Skeletal muscle satellite cell (primary cell): ENCODE measurements around the gene BCR.

Source experiments
- H3K27me3 ChIP-seq: 2 replicates; pipeline ENCODE4 v1.7.0; 2013; ENCODE audit warnings: low read length; ENCODE audit not compliant: control insufficient read depth, insufficient read depth
- H3K36me3 ChIP-seq: 2 replicates; pipeline ENCODE4 v1.7.0; 2013; ENCODE audit warnings: mild to moderate bottlenecking, control low read depth, low read length; ENCODE audit not compliant: insufficient read depth
- H3K4me1 ChIP-seq: 2 replicates; pipeline ENCODE4 v1.7.0; 2013; ENCODE audit warnings: low read length; ENCODE audit not compliant: control insufficient read depth, insufficient read depth
- H3K4me2 ChIP-seq: 2 replicates; pipeline ENCODE4 v1.7.0; 2013; ENCODE audit warnings: mild to moderate bottlenecking, low read length
- H3K4me3 ChIP-seq: 2 replicates; pipeline ENCODE4 v1.7.0; 2013; ENCODE audit warnings: low read length
- H3K9ac ChIP-seq: 2 replicates; pipeline ENCODE4 v1.7.0; 2013; ENCODE audit warnings: mild to moderate bottlenecking, low read depth, low read length, moderate library complexity
- H3K9me3 ChIP-seq: replicated peaks from 2 replicates; pipeline ENCODE4 v1.7.0; 2013; ENCODE audit warnings: mild to moderate bottlenecking, control low read depth, low read length

BCR gene

DNA sequence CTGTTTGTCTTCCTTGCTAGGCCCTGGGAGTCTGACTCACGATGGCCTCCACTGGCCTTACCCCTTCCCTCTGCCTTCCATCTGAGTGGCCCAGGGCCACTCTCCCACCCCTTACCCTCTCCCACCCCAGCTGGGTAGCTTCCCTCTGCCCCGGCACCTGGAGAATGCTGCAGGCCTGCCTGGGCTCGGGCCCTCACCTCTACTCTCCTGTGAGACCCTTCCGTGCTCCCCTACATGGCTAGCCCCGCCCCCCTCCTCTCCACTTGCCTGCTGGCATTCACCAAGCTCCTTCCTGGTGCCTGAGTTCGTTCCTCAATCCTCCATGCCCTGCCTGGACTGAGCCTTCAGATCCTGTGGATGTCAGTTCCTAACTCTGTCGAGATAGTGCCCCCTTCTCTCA is 26.3 kb upstream of the BCR start:
- no peak overlapping the region for H3K4me2 ChIP-seq
- H3K36me3 ChIP-seq = no peaks in the 10 kb centered on the region
- H3K27me3 ChIP-seq = no peaks in the 10 kb centered on the region
- H3K9ac ChIP-seq = no peak overlapping the region
- no peak overlapping the region for H3K4me3 ChIP-seq
- peaks cover 3% of the 10 kb centered on the region for H3K4me1 ChIP-seq
- H3K9me3 ChIP-seq = no peaks in the 10 kb centered on the region

DNA sequence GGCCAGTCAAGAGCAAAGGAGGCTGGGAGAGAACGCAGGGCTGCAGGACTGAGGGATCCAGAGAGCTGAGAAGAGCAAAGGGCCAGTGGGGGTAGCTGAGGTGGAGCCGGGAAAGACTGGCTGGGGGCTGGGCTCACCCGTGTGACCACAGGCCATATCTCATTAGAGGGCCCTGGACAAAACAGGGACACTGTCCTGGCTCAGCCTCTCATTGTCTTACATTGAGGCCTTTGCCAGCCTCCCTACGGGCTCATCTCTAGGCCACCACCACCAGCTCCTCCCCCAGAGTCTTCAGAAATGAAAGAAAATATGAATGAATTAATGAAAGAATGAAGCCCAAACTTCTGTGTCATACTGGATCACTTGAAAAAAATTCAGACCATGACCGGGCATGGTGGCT is 25.8 kb upstream of the BCR start:
- Histone ChIP-seq H3K9ac (no peak overlapping the region), H3K9me3 (no peaks in the 10 kb centered on the region), H3K4me2 (no peak overlapping the region), H3K27me3 (no peaks in the 10 kb centered on the region), H3K36me3 (no peaks in the 10 kb centered on the region), H3K4me3 (no peak overlapping the region), H3K4me1 (peaks cover 3% of the 10 kb centered on the region)

DNA sequence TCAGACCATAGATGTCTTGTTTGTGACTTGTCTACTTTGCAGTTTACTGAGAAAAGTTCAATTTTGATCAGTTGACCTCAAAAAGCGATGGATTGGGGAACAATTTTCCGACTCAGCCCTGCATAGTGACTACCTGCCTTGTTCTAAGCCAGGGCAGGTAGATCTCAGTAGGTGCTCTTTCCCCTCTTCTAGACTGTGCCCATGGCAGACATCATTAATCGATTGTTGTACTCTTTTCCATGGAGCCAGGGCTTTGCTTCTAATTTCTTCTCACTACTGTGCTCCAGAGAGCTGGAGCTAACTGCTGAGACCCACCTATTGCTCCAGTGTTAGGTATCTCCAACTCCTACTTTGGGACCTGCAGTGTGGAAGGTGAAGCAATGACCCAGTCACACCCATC is 25.2 kb upstream of the BCR start:
- Histone ChIP-seq H3K36me3 (no peaks in the 10 kb centered on the region), H3K4me3 (no peak overlapping the region), H3K9me3 (no peaks in the 10 kb centered on the region), H3K4me1 (peaks cover 3% of the 10 kb centered on the region), H3K4me2 (no peak overlapping the region), H3K27me3 (no peaks in the 10 kb centered on the region), H3K9ac (no peak overlapping the region)

DNA sequence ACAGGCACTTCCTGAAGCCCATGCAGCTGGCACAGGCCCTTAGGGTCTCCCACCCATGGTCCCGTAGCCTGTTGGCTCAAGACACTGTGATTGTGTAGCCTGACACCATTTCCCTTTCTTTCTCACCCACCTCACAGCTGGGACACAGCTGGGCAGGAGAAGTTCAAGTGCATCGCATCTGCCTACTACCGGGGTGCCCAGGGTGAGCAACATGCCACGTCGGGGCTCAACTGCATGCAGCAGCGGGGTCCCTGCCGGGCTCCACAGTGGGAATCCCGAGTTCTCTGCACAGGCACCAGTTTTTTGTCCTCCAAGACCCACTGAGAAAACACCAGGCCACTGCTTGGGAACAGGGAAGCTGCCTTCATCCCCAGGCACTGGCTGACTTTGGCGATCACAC is 24.5 kb upstream of the BCR start:
- Histone ChIP-seq H3K4me1 (peaks cover 3% of the 10 kb centered on the region), H3K27me3 (no peaks in the 10 kb centered on the region), H3K36me3 (no peaks in the 10 kb centered on the region), H3K9ac (no peak overlapping the region), H3K4me2 (no peak overlapping the region), H3K9me3 (no peaks in the 10 kb centered on the region), H3K4me3 (no peak overlapping the region)

DNA sequence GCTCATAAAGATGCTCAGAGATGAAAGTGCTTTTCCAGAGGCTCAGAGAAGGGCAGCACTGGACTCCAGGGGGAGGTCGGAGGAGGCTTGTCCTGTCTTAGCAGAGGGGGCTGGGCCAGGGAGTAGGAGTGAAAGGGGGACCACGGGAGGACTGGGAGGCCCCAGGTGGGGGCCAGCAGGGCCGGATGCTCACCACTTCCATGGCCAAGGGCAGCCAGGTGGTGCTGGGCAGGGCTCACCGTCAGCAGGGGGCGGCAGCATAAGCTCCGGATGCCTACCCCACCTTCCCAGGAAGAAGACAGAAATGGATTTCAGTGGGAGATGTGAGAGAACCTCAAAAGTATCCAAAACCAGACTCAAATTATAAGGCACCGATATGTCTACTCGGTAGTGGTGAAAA is 24.0 kb upstream of the BCR start:
- Histone ChIP-seq H3K4me3 (no peak overlapping the region), H3K27me3 (no peaks in the 10 kb centered on the region), H3K9ac (no peak overlapping the region), H3K36me3 (no peaks in the 10 kb centered on the region), H3K4me1 (peaks cover 3% of the 10 kb centered on the region), H3K9me3 (no peaks in the 10 kb centered on the region), H3K4me2 (no peak overlapping the region)

DNA sequence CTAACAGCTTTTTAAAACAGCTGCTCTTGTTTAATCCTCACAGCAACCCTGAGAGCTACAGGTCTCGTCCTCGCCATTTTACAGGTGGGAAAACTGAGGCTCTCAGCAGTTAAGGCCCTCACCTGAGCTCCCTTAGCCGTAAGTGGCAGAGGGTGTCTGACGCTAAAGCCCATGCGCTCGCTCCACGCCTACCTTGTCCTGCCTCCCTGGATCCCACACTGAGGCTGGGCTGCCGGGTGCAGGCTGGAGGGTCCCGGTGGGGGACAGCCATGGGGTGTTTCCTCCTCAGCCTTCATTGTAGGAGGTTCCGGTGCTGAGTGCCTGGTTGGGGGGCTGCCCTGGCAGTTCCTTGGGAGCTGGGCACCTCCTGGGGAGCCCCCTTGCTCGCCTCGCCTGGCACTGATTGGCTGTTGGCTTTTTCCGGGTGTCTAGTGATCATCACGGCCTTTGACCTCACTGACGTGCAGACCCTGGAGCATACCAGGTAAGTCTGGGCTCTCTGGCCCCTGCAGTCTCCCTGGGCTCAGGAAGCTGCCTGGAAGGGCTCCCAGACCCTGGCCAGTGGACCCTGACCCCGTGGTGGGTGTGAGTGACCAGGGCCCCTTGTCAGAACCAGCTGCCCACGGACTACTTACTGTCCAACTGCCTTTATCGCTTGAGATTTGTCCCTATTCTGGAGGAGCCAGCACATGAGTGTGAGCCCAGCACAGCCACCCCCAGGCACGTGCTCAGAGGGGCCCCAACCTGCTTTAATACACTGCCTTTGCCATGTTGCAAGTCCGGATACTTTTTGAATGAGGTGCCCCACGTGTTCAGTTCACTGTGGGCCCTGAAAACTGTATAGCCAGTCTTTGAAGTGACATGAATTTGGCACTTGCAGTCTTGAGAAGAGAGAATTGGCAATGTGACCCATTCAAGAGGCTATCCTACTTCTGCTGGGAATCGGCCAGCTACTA is 22.5 kb upstream of the BCR start:
- no peaks in the 10 kb centered on the region for H3K27me3 ChIP-seq
- H3K4me1 ChIP-seq = no peaks in the 10 kb centered on the region
- no peak overlapping the region for H3K4me2 ChIP-seq
- no peak overlapping the region for H3K9ac ChIP-seq
- H3K4me3 ChIP-seq = no peak overlapping the region
- H3K9me3 ChIP-seq = no peaks in the 10 kb centered on the region
- no peaks in the 10 kb centered on the region for H3K36me3 ChIP-seq

DNA sequence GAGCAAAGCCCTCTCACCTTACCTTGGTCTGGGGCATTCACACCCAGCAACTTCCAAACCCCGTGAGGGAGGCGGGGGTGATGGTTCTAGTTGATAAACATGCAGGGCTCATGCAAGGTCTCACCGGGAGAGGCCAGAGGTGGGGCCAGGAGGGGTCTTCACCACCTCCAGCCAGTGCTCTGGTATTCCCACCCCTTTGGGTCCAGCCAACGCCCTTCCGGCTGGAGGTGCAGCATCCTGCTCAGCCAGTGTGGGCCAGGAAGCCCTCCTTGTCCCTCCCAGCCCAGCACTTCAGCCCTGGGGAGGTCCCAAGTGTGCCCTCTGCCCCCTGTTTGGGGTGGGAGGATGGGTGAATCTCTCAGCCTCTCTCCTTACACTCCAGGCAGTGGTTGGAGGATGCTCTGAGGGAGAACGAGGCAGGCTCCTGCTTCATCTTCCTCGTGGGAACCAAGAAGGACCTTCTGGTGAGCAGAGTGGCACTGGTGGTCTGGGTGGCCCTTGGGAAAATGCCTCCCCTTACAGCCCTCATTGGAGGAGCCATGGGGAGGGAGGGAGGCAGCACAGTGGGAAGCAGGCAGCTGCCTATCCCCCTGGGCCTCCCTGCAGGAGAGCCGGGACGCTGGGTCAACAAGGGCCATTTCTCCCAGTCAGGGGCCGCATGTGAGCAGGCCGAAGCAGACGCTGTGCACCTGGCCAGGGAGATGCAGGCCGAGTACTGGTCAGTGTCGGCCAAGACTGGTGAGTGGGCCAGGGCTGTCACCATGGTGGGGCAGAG is 21.6 kb upstream of the BCR start:
- Histone ChIP-seq H3K9me3 (no peaks in the 10 kb centered on the region), H3K9ac (no peak overlapping the region), H3K4me2 (no peak overlapping the region), H3K27me3 (no peaks in the 10 kb centered on the region), H3K36me3 (no peaks in the 10 kb centered on the region), H3K4me3 (no peak overlapping the region), H3K4me1 (peaks cover 3% of the 10 kb centered on the region)

DNA sequence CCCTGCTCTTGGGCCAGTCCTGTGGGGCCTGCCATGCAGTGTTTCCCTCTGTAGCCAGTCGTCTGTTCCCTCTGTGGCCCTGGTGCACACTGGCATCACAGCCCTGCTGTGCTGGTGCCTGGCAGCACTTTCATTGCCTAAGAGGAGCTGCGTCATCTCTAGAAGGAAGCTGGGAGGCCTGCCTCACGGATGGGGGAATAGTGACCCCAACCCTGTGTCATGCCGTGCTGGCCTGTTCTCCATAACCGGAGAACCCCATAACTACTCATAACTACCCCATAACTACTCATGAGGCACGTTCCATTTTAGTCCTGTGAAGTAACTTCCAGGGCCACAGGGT is 21.0 kb upstream of the BCR start:
- Histone ChIP-seq H3K4me2 (no peak overlapping the region), H3K27me3 (no peaks in the 10 kb centered on the region), H3K9me3 (no peaks in the 10 kb centered on the region), H3K4me3 (no peak overlapping the region), H3K4me1 (peaks cover 4% of the 10 kb centered on the region), H3K36me3 (no peaks in the 10 kb centered on the region), H3K9ac (no peak overlapping the region)

DNA sequence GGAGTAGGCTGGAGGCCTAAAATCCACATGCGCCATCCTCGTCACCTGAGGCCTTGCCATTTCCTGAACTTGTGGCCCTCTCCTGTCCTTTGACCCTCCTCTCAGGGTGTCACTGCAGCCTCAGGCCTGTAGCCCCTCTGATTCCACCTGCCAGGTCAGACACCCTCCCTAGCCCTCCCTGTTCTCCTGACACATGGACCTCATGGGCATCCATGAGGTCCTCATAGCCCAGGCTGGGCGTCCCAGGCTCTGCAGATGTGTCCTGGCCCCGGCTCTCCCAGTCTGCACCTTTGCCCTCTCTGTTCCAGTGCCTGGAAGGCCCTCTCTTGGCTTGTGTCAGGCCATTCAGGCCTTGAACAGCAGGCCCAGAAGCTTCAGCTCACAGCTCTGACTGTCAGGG is 19.3 kb upstream of the BCR start:
- no peak overlapping the region for H3K9ac ChIP-seq

DNA sequence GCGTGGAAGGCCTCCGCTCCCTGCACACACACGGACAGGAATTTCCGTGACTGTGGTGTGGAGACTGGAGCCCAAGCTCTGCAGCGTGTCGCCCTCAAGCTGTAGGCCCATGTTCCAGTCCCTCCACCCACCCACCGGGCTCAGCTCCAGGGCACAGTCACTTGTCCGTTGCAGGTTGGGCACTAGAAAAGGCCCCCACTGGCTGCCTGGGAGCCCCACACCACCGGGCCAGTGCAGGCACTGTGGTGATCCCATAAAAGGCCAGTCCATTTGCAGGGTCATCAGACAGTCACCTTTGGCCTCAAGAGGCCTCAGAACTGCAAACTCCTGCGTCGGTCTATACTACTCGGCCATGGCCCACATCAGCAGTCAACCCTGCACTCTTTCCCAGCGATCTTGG is 18.7 kb upstream of the BCR start:
- H3K4me1 ChIP-seq = peaks cover 4% of the 10 kb centered on the region
- H3K9ac ChIP-seq = no peak overlapping the region
- H3K4me2 ChIP-seq = no peak overlapping the region
- H3K27me3 ChIP-seq = peaks cover 6% of the 10 kb centered on the region
- H3K4me3 ChIP-seq = no peak overlapping the region
- no peaks in the 10 kb centered on the region for H3K36me3 ChIP-seq
- no peaks in the 10 kb centered on the region for H3K9me3 ChIP-seq

More for the DNA sequence above, 19.3 kb upstream of the BCR start:
- peaks cover 6% of the 10 kb centered on the region for H3K27me3 ChIP-seq
- no peak overlapping the region for H3K4me2 ChIP-seq
- H3K9me3 ChIP-seq = no peaks in the 10 kb centered on the region
- H3K36me3 ChIP-seq = no peaks in the 10 kb centered on the region
- H3K4me3 ChIP-seq = no peak overlapping the region
- peaks cover 4% of the 10 kb centered on the region for H3K4me1 ChIP-seq

DNA sequence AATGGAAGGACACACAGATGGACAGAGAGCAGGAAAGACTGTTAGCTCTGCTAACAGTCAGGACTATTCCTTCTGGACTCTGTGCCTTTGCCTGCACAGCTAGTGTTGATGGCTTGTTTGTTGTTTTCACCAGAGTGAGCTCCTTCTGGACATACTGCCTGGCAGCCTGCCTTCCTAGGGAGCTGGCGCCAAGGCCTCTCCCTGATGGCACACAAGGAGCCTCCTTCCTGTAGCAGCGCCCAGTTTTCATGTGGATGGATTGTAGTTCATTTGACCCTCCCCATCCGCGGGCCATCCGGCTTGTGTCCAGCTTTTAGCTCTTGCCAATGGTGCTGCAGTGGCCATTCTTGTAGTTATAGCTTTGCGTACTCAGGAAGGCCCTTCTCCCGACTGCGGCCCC is 16.6 kb upstream of the BCR start:
- Histone ChIP-seq H3K36me3 (no peaks in the 10 kb centered on the region), H3K27me3 (peaks cover 6% of the 10 kb centered on the region), H3K4me3 (no peak overlapping the region), H3K9ac (no peak overlapping the region), H3K4me2 (no peak overlapping the region), H3K4me1 (peaks cover 4% of the 10 kb centered on the region), H3K9me3 (no peaks in the 10 kb centered on the region)
